ENCODE results near the gene AGBL5.
"Not testable (repeated sequence)": the region's sequence is repeated elsewhere in the genome, so short reads cannot be mapped to it uniquely, and the experiment has no call there.

Gene AGBL5

GRCh38 chr2:27093430-27094352 is 42.2 kb downstream of the AGBL5 start:
- DNase-seq: no peak

- no peak for DNase-seq
Measured at GRCh38 chr2:27094353-27094984, 43.0 kb downstream of the AGBL5 start.

GRCh38 chr2:27095427-27095744 is 43.9 kb downstream of the AGBL5 start:
- no peak for DNase-seq

- no peak for DNase-seq
Measured at GRCh38 chr2:27095745-27096651, 44.5 kb downstream of the AGBL5 start.

- DNase-seq: no peak
Measured at GRCh38 chr2:27096748-27097297, 45.4 kb downstream of the AGBL5 start.

DNA sequence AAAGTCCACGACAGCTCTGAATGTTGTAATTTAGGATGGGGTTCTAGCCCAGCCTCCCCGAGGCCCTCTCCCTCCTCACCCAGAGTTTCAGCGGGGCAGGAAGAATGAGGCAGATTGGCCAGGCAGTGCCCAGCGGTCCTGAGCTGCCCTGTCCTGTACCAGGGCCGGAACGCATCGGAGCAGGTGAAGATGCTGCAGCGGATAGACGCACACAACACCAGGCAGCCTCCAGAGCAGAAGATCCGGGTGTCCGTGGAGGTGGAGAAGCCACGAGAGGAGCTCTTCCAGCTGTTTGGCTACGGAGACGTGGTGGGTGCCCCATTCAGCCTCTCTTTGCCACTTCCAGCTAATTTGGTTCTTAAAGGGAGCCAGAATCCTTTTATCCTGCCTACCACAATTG is 45.9 kb downstream of the AGBL5 start:
- DNase-seq: no peak

DNA sequence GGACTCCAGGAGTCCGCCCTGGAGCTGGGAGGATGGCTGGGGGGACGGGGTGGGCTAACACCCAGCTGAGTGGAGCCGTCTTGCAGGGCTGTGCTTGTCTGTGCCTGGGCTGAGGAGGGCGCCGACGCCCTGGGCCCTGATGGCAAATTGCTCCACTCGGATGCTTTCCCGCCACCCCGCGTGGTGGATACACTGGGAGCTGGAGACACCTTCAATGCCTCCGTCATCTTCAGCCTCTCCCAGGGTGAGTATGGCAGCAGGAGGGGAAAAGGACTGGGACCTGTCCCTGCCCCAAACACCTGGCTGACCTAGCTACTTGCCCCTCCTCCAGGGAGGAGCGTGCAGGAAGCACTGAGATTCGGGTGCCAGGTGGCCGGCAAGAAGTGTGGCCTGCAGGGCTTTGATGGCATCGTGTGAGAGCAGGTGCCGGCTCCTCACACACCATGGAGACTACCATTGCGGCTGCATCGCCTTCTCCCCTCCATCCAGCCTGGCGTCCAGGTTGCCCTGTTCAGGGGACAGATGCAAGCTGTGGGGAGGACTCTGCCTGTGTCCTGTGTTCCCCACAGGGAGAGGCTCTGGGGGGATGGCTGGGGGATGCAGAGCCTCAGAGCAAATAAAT is 48.0 kb downstream of the AGBL5 start:
- no peak for DNase-seq

GRCh38 chr2:27100036-27100435 is 48.6 kb downstream of the AGBL5 start:
- DNase-seq: no peak

DNA sequence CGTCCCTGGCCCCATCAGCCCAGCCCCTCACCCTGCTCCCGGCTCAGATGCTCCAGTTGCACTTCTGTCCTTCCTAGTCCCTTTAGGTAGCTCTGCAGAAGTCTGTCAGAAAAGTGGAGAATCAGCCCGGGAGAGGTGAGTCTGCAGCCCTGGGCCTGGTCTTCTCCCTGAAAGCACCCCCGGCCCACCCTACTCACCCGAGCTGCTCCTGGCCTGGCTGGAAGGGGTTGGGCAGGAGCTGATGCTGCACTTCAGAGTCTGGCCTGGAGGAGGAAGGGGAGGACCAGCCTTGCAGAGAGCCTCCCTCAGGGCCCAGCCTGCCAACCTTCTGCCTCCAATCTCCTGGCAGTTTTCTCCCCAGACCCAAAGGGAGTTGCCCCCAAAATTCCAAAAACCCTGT is 50.9 kb downstream of the AGBL5 start:
- DNase-seq: no peak

- DNase-seq: no peak
Measured at GRCh38 chr2:27105981-27106380, 54.5 kb downstream of the AGBL5 start.

DNA sequence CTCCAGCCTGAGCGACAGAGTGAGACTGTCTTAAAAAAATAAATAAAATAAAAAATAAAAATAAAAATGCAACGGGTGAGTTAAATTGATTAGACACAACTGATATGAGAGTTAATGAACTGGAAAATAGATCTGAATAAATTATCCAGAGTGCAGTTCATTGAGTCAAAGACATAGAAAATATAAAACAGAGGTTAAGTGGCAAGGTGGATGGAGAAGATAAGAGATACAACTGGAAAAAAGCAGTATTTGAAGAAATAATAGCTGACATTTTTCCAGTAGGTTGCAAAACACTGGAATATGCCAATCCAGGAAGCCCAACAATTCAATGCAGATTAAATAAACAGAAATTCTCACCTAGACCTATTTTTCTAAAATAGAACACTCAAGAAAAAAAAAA is 56.8 kb downstream of the AGBL5 start:
- no peak for DNase-seq

DNA sequence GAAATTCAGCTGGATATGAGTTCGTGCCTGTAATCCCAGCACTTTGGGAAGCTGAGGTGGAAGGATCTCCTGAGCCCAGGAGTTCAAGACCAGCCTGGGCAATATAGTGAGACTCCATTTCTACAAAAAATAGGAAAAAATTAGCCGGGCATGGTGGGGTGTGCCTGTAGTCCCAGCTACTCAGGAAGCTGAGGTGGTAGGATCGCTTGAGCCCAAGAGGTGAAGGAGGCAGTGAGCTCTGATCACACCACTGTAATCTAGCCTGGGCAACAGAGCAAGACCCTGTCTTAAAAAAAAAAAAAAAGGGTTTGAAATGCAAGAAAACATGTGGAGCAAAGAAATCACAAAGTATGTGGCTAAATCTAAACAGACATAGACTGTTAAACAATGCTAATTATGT is 57.6 kb downstream of the AGBL5 start:
- DNase-seq: no peak

DNA sequence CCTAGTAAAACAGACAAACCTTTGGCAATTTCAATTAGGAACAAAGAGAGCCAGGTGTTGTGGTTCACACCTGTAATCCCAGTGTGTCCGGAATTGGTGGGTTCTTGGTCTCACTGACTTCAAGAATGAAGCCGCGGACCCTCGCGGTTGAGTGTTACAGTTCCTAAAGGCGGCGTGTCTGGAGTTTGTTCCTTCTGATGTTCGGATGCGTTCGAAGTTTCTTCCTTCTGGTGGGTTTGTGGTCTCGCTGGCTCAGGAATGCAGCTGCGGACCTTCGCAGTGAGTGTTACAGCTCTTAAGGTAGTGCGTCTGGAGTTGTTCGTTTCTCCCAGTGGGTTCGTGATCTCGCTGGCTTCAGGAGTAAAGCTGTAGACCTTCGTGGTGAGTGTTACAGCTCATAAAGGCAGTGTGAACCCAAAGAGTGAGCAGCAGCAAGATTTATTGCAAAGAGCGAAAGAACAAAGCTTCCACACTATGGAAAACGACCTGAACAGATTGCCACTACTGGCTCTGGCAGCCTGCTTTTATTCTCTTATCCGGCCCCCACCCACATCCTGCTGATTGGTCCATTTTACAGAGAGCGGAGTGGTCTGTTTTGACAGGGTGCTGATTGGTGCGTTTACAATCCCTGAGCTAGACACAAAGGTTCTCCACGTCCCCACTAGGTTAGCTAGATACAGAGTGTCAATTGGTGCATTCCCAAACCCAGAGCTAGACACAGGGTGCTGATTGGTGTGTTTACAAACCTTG is 59.3 kb downstream of the AGBL5 start:
- not testable (repeated sequence) for DNase-seq

DNA sequence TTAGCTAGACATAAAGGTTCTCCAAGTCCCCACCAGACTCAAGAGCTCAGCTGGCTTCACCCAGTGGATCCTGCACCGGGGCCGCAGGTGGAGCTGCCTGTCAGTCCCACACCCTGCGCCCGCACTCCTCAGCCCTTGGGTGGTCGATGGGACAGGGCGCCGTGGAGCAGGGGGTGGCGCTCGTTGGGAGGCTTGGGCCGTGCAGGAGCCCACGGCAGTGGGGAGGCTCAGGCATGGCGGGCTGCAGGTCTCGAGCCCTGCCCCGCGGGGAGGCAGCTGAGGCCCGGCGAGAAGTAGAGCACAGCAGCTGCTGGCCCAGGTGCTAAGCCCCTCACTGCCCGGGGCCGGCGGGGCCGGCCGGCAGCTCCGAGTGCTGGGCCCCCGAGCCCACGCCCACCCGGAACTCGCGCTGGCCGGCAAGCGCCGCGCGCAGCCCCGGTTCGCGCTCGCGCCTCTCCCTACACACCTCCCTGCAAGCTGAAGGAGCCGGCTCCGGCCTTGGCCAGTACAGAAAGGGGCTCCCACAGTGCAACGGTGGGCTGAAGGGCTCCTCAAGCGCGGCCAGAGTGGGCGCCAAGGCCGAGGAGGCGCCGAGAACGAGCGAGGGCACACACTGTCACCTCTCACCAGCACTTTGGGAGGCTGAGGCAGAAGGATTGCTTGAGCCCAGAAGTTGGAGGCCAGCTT is 60.1 kb downstream of the AGBL5 start:
- DNase-seq: not testable (repeated sequence)

DNA sequence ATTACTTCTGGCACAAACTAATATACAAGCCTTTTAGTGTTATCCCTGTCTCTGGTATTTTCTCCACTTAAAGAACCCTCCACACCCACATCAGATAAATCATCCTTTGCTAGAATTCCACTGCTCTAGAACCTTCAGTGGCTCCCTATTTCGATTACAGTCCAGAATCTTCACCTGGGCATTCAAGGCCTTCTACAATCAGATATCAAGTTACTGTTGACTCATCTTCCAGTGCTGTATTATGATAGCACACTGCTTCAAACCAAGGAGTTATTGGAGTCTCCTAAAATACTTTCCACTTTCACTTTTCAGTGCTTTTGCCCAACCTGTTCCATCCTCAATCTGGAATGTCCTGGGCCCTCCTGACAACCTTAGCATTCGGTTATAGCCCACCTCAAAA is 64.1 kb downstream of the AGBL5 start:
- no peak for DNase-seq

GRCh38 chr2:27117995-27118524 is 66.6 kb downstream of the AGBL5 start:
- DNase-seq: no peak

- DNase-seq: no peak
Measured at GRCh38 chr2:27118525-27119329, 67.3 kb downstream of the AGBL5 start, which contains the start of gene CGREF1. CGREF1 (minus strand) TSS chr2:27119128; CDS start chr2:27104366, 14,762 bp downstream.

DNA sequence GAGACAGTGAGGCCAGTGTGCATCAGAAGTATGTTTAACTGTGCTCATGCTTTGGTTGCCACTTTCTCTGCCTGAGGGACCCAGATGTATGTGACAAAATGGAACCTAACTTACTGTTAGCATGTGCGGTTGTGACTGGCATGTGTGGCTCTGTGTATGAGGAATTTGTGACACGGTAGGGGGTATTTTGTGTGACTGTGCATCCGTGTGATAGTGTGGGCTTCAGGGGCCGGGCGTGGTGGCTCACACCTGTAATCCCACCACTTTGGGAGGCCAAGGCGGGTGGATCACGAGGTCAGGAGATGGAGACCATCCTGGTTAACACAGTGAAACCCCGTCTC is 67.8 kb downstream of the AGBL5 start:
- DNase-seq: not testable (repeated sequence)

Measured in NCI-H1436 treated with DMSO at 0.1 percent for 48 hours (cell line).